Hepatocyte (in vitro differentiated cells): ENCODE measurements around the gene ZPR1.

ENCODE experiments used
- CTCF ChIP-seq: fragments of 200-600 bp; sonication (generic); IDR thresholded peaks from 2 replicates; pipeline ENCODE4 v1.5.1; 2016; ENCODE audit warnings: antibody characterized with exemption, mild to moderate bottlenecking; ENCODE audit not compliant: poor library complexity
- EZH2 ChIP-seq: fragments of 200-600 bp; sonication (generic); IDR thresholded peaks from 2 replicates; pipeline ENCODE4 v1.6.1; 2016; ENCODE audit warnings: antibody characterized with exemption, mild to moderate bottlenecking, borderline replicate concordance
- EZH2phosphoT487 ChIP-seq: fragments of 200-600 bp; sonication (generic); IDR thresholded peaks from one replicate; pipeline ENCODE4 v1.6.1; 2018; ENCODE audit warnings: antibody characterized with exemption, mild to moderate bottlenecking, low read depth, moderate library complexity; ENCODE audit not compliant: unreplicated experiment, severe bottlenecking

- no peak for TF ChIP-seq EZH2phosphoT487
- TF ChIP-seq CTCF: no peak
- no peak for TF ChIP-seq EZH2
These were observed 44.0 kb upstream of the ZPR1 start for GRCh38 chr11:116831790-116832349.
